Spleen (tissue), 11 donors: ENCODE results near the gene MAP1LC3B2. TPM values are rescaled to one million over a fixed set of nuclear protein-coding genes. Genes with fewer than 3 reads are reported as not detected.

ENCODE experiments used
- DNase-seq: peaks from one replicate; pipeline ENCODE4 v3.0.0-alpha.2; 2020
- H3K27ac ChIP-seq, 8 donors: fragments of 200-600 bp; sonication (generic) in 7 of 8; 1 replicate in 4 of 8; 2 replicates in 4 of 8; pipeline versions ENCODE4 v1.5.0 to v1.8.0; 2016 to 2021; ENCODE audit warnings: inconsistent platforms in 4 of 8, mild to moderate bottlenecking in 4 of 8, moderate library complexity in 1 of 8
- H3K27me3 ChIP-seq, 7 donors: fragments of 200-600 bp; sonication (generic) in 6 of 7; replicated peaks in 1 of 7; 1 replicate in 4 of 7; 2 replicates in 3 of 7; pipeline versions ENCODE4 v1.5.0 to v1.8.0; 2016 to 2021; ENCODE audit warnings: inconsistent platforms in 3 of 7, mild to moderate bottlenecking in 1 of 7
- H3K36me3 ChIP-seq, 6 donors: fragments of 200-600 bp; sonication (generic) in 5 of 6; 1 replicate in 4 of 6; 2 replicates in 2 of 6; pipeline versions ENCODE4 v1.5.0 to v1.8.0; 2016 to 2021; ENCODE audit warnings: inconsistent platforms in 2 of 6
- H3K4me1 ChIP-seq, 6 donors: fragments of 200-600 bp; sonication (generic) in 5 of 6; 1 replicate in 3 of 6; 2 replicates in 3 of 6; pipeline versions ENCODE4 v1.5.0 to v1.8.0; 2016 to 2021; ENCODE audit warnings: inconsistent platforms in 3 of 6
- H3K4me3 ChIP-seq, 8 donors: fragments of 200-600 bp; sonication (generic) in 7 of 8; 1 replicate in 4 of 8; 2 replicates in 4 of 8; pipeline versions ENCODE4 v1.5.0 to v1.8.0; 2016 to 2021; ENCODE audit warnings: inconsistent platforms in 4 of 8, mild to moderate bottlenecking in 4 of 8, moderate library complexity in 2 of 8
- H3K9me3 ChIP-seq, 8 donors: fragments of 200-600 bp; sonication (generic) in 7 of 8; 1 replicate in 4 of 8; 2 replicates in 4 of 8; pipeline versions ENCODE4 v1.5.0 to v1.8.0; 2016 to 2021; ENCODE audit warnings: inconsistent platforms in 4 of 8
- POLR2A ChIP-seq, 3 donors: fragments of 450-650 bp; IDR thresholded peaks; one replicate each; pipeline ENCODE4 v1.5.1; 2017; ENCODE audit warnings: antibody characterized with exemption in 3 of 3, mild to moderate bottlenecking in 1 of 3
- POLR2AphosphoS5 ChIP-seq, 3 donors: sonication (generic); formaldehyde crosslinking; IDR thresholded peaks; one replicate each; pipeline ENCODE4 v1.5.1; 2017; ENCODE audit warnings: antibody characterized with exemption in 3 of 3
- WGBS, 5 donors: extraction: QIAGEN DNeasy Blood & Tissue Kit in 3 of 5; methylation state at CpG; one replicate each; pipeline versions ENCODE4 v1.1.5 to v1.1.7; 2013 to 2018; 5-methylcytosine and 5-hydroxymethylcytosine counted together
- intact Hi-C: fragments of 100-400 bp; cut with DNase I; formaldehyde crosslinking; loops from one replicate; pipeline ENCODE4 v1.15.0; 2023; ENCODE audit warnings: low total_unique reads
- polyA plus RNA-seq, 3 donors: library from polyadenylated mRNA; stranded (reverse); fragments of 200-250 nt; gene quantifications; one replicate each; pipeline ENCODE4 v1.2.1, GENCODE V29; 2013
- total RNA-seq, 7 donors: library from RNA; depleted of rRNA in 3 of 7; stranded (reverse); fragments of >200 nt in 3 of 7; fragmentation: NEBNext Ultra II Directional in 4 of 7; extraction: Animal tissue kit (Norgen Biotek cat#: 25700) in 4 of 7; gene quantifications; one replicate each; pipeline versions ENCODE4 v1.1.0 to v1.2.1, GENCODE V29; 2016 to 2021
- TF ChIP-seq, protein P1 (sequence below), 11 experiments: fragments of 200-600 bp in 7 of 11; fragments of 450-650 bp in 4 of 11; sonication (generic) in 4 of 11; IDR thresholded peaks in 8 of 11; conservative IDR thresholded peaks in 3 of 11; 1 replicate in 7 of 11; 2 replicates in 4 of 11; pipeline versions ENCODE4 v1.4.0 to v1.8.0; 2016 to 2021; ENCODE audit warnings: antibody characterized with exemption in 11 of 11, inconsistent platforms in 4 of 11, mild to moderate bottlenecking in 1 of 11
- donor health status: healthy with polysubstance abuse.
- donor health status: DM: no; HTN: no; CAD: no; lungs with moderate emphysema.
- donor health status: DM: no; HTN: no; CAD: no.
- donor health status: Bipolar disorder and iron deficiency.
- donor health status: healthy.
- donor health status: DM: no; HTN: no; CAD: no.
- donor health status: DM: yes; HTN: yes; CAD: no.

The MAP1LC3B2 gene
- total and polyA plus RNA-seq, 10 donors = 0.86 to 3.0 (median 1.7) TPM

DNA sequence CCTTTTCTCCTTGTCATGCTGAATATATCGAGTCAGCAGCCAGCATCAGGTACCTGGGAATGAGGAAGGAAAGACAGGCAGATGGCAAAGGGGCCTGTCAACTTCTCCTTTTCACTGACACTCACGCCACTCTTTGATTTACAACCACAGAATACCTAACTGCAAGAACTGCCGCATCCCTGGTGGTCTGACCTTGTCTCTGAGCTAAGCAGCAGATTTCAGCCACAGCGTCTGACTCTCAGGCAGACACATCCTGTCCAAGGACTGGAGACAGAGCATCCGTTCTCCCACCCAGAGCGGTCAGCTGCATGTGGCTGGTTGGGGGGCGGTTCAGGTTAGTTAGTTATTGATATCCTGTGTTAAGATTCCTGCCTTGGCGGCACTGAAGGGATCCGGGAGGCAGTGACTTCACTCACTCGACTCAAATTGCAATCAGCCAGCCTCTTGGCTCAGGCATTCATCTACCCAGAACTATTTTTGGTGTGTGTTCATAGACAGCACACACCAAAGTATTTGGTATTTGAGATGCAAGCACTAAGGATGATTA is 11.2 kb upstream of the MAP1LC3B2 start:
- WGBS, 5 donors = 11 to 22% (median 18%) methylated on average over 10 of the region's 10 CpGs
- no peak for DNase-seq

DNA sequence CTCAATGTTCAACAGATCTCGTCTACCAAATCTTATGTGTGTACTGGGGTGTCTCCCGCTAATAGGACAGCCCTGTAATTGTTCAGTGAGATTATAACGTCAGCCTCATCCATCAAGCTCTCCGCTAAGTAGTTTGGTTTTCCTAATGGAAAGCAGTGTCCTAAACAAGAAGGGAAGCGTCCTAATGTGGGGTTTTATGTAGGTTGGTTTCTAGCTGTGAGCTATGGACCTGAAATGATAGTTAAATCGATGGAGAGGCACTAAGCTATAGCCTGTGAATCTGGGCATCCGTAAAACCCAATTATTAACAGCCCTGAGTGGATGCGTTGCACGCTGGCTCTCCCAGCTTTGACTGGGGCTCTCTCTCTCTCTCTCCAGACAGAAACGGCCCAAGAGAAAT is 9.2 kb upstream of the MAP1LC3B2 start:
- no peak for DNase-seq
- TF ChIP-seq, protein P1, sequence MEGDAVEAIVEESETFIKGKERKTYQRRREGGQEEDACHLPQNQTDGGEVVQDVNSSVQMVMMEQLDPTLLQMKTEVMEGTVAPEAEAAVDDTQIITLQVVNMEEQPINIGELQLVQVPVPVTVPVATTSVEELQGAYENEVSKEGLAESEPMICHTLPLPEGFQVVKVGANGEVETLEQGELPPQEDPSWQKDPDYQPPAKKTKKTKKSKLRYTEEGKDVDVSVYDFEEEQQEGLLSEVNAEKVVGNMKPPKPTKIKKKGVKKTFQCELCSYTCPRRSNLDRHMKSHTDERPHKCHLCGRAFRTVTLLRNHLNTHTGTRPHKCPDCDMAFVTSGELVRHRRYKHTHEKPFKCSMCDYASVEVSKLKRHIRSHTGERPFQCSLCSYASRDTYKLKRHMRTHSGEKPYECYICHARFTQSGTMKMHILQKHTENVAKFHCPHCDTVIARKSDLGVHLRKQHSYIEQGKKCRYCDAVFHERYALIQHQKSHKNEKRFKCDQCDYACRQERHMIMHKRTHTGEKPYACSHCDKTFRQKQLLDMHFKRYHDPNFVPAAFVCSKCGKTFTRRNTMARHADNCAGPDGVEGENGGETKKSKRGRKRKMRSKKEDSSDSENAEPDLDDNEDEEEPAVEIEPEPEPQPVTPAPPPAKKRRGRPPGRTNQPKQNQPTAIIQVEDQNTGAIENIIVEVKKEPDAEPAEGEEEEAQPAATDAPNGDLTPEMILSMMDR (IDR thresholded peaks at IDR 0.05 in 8 of 11, conservative IDR thresholded peaks at IDR 0.05 in 3 of 11) = no peak
- no peak for TF ChIP-seq POLR2A (IDR thresholded peaks at IDR 0.05)
- H3K4me1 ChIP-seq = peaks cover 0 to 32% (median 16%) of the 10 kb centered on the region in 6 donors
- H3K27ac ChIP-seq = no peak overlapping the region
- H3K36me3 ChIP-seq = no peaks in the 10 kb centered on the region
- H3K9me3 ChIP-seq = no peaks in the 10 kb centered on the region
- intact Hi-C loops = no loop called here
- H3K4me3 ChIP-seq = no peak overlapping the region
- WGBS, 5 donors = 75 to 86% (median 78%) methylated on average over 10 of the region's 10 CpGs
- H3K27me3 ChIP-seq = no peaks in the 10 kb centered on the region

More for the DNA sequence above, 11.2 kb upstream of the MAP1LC3B2 start:
- intact Hi-C loops = no loop called here
- no peak for TF ChIP-seq POLR2A (IDR thresholded peaks at IDR 0.05)
- TF ChIP-seq POLR2AphosphoS5 (IDR thresholded peaks at IDR 0.05) = no peak
- TF ChIP-seq, protein P1 (IDR thresholded peaks at IDR 0.05 in 8 of 11, conservative IDR thresholded peaks at IDR 0.05 in 3 of 11) = no peak
- Histone ChIP-seq H3K27ac (peak overlapping the region in 4 of 8 donors; percentile 58 to 70 (median 59)), H3K4me3 (peak overlapping the region in 1 of 8 donors; percentile 44), H3K9me3 (no peaks in the 10 kb centered on the region), H3K27me3 (no peaks in the 10 kb centered on the region), H3K36me3 (no peaks in the 10 kb centered on the region), H3K4me1 (peaks cover 0 to 34% (median 16%) of the 10 kb centered on the region in 6 donors)

GRCh38 chr12:116551151-116551550 is 8.0 kb upstream of the MAP1LC3B2 start:
- H3K27ac ChIP-seq = peak overlapping the region in 1 of 8 donors; percentile 76
- no peaks in the 10 kb centered on the region for H3K36me3 ChIP-seq
- intact Hi-C loops = no loop called here
- TF ChIP-seq, protein P1 (IDR thresholded peaks at IDR 0.05 in 8 of 11, conservative IDR thresholded peaks at IDR 0.05 in 3 of 11) = no peak
- TF ChIP-seq POLR2AphosphoS5 (IDR thresholded peaks at IDR 0.05) = no peak
- TF ChIP-seq POLR2A (IDR thresholded peaks at IDR 0.05) = no peak
- 65 to 96% (median 89%) methylated on average over 2 of the region's 2 CpGs for WGBS, 5 donors
- peaks cover 0 to 32% (median 16%) of the 10 kb centered on the region in 6 donors for H3K4me1 ChIP-seq
- no peak for DNase-seq
- H3K4me3 ChIP-seq = no peak overlapping the region
- H3K27me3 ChIP-seq = no peaks in the 10 kb centered on the region
- no peaks in the 10 kb centered on the region for H3K9me3 ChIP-seq

DNA sequence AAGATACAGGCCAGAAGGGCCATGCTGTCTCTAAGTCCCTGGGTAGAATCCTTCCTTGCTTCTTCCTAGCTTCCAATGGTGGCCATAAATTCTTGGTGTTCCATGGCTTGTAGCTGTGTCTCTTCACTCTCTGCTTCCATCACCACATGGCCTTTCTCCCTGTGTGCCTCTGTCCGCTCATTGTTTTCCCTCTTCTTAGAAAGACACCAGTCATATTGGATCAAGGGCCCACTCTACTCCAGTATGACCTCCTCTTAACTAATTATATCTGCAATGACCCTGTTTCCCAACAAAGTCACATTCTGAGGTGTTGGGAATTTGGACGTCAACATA is 7.6 kb upstream of the MAP1LC3B2 start:
- no peak for DNase-seq
- Histone ChIP-seq H3K4me3 (no peak overlapping the region), H3K36me3 (no peaks in the 10 kb centered on the region), H3K27ac (peak overlapping the region in 2 of 8 donors; percentile 65 to 76), H3K9me3 (no peaks in the 10 kb centered on the region), H3K27me3 (no peaks in the 10 kb centered on the region), H3K4me1 (peaks cover 0 to 33% (median 16%) of the 10 kb centered on the region in 6 donors)
- intact Hi-C loops = no loop called here
- WGBS, 5 donors = 86 to 95% (median 88%) methylated on average over 2 of the region's 2 CpGs
- TF ChIP-seq, protein P1 (IDR thresholded peaks at IDR 0.05 in 8 of 11, conservative IDR thresholded peaks at IDR 0.05 in 3 of 11) = no peak
- TF ChIP-seq POLR2AphosphoS5 (IDR thresholded peaks at IDR 0.05) (no peak), POLR2A (IDR thresholded peaks at IDR 0.05) (no peak)
